ENCODE results near the gene TEC. TPM values are rescaled to one million over a fixed set of nuclear protein-coding genes. Genes with fewer than 3 reads are reported as not detected.
A peak's percentile ranks its signal among the peaks of the same experiment; 100 is the strongest.

The TEC gene
- total RNA-seq, 6 experiments from 2014 or later, result 1.5 to 4.2 (median 3.0) TPM

- Histone ChIP-seq H3K36me3 (no peaks in the 10 kb centered on the region), H3K27me3 (no peaks in the 10 kb centered on the region), H3K9me3 (no peaks in the 10 kb centered on the region), H3K27ac (no peak overlapping the region), H3K4me1 (peaks cover 0 to 6% (median 0%) of the 10 kb centered on the region in 4 donors), H3K4me3 (no peak overlapping the region)
- 46% methylated on average over 1 of the region's 1 CpG for WGBS (ENCODE audit: insufficient coverage, low coverage, low lambda C conversion rate, missing lambda C conversion rate)
- DNase-seq (no peak), ATAC-seq (no peak)
- TF ChIP-seq CTCF (IDR thresholded peaks at IDR 0.05) (no peak), POLR2A (IDR thresholded peaks at IDR 0.05) (no peak)
- intact Hi-C loops (cut with DNase I), result no loop called here
These were observed 27.0 kb downstream of the TEC start for GRCh38 chr4:48242511-48243195.

- DNase-seq (no peak), ATAC-seq (no peak)
- no peak overlapping the region for H3K4me3 ChIP-seq
- H3K27me3 ChIP-seq, result no peaks in the 10 kb centered on the region
- peaks cover 0 to 4% (median 0%) of the 10 kb centered on the region in 4 donors for H3K4me1 ChIP-seq
- WGBS (ENCODE audit: insufficient coverage, low coverage, low lambda C conversion rate, missing lambda C conversion rate), result 86% methylated on average over 2 of the region's 2 CpGs
- intact Hi-C loops (cut with DNase I), result no loop called here
- H3K27ac ChIP-seq, result no peak overlapping the region
- no peaks in the 10 kb centered on the region for H3K9me3 ChIP-seq
- no peaks in the 10 kb centered on the region for H3K36me3 ChIP-seq
- TF ChIP-seq POLR2A (IDR thresholded peaks at IDR 0.05), result no peak
- TF ChIP-seq CTCF (IDR thresholded peaks at IDR 0.05), result no peak
These were observed 27.9 kb downstream of the TEC start for GRCh38 chr4:48241731-48242130.

GRCh38 chr4:48237996-48238645 lies 31.5 kb downstream of the TEC start:
- 19% methylated on average over 4 of the region's 4 CpGs for WGBS (ENCODE audit: insufficient coverage, low coverage, low lambda C conversion rate, missing lambda C conversion rate)
- ATAC-seq (peak; percentile 86 to 97 (median 92)), DNase-seq (no peak)
- Histone ChIP-seq H3K9me3 (no peaks in the 10 kb centered on the region), H3K27ac (peak overlapping the region; percentile 2 to 39 (median 13)), H3K4me3 (no peak overlapping the region), H3K4me1 (peaks cover 0 to 4% (median 0%) of the 10 kb centered on the region in 4 donors), H3K36me3 (no peaks in the 10 kb centered on the region), H3K27me3 (no peaks in the 10 kb centered on the region)
- TF ChIP-seq POLR2A (IDR thresholded peaks at IDR 0.05) (no peak), CTCF (IDR thresholded peaks at IDR 0.05) (no peak)
- intact Hi-C loops (cut with DNase I), result no loop called here

GRCh38 chr4:48235050-48235449 lies 34.6 kb downstream of the TEC start:
- 92% methylated on average over 1 of the region's 1 CpG for WGBS (ENCODE audit: insufficient coverage, low coverage, low lambda C conversion rate, missing lambda C conversion rate)
- intact Hi-C loops (cut with DNase I), result no loop called here

More at GRCh38 chr4:48235050-48235449, 34.6 kb downstream of the TEC start:
- Histone ChIP-seq H3K27ac (no peak overlapping the region), H3K9me3 (no peaks in the 10 kb centered on the region), H3K4me1 (peaks cover 0 to 4% (median 0%) of the 10 kb centered on the region in 4 donors), H3K36me3 (no peaks in the 10 kb centered on the region), H3K27me3 (no peaks in the 10 kb centered on the region), H3K4me3 (no peak overlapping the region)
- no peak for ATAC-seq
- no peak for DNase-seq
- no peak for TF ChIP-seq CTCF (IDR thresholded peaks at IDR 0.05)
- no peak for TF ChIP-seq POLR2A (IDR thresholded peaks at IDR 0.05)
